Small intestine (tissue), 7 donors: ENCODE results near the gene GCNT2. TPM values are rescaled to one million over a fixed set of nuclear protein-coding genes. Genes with fewer than 3 reads are reported as not detected.

Experiments
- DNase-seq, 2 donors: peaks; one replicate each; pipeline versions ENCODE4 v3.0.0 to v3.0.0-alpha.2; 2013
- FAIRE-seq: peaks from 2 replicates; lab custom pipeline; 2012; peaks lifted over from hg19 to GRCh38; lab: Jason Lieb, UNC
- H3K27ac ChIP-seq, 3 donors: one replicate each; pipeline ENCODE4 v1.5.1; 2013; ENCODE audit warnings: low read length in 2 of 3, mild to moderate bottlenecking in 2 of 3, control low read depth in 1 of 3, inconsistent platforms in 1 of 3, low read depth in 1 of 3, moderate library complexity in 1 of 3
- H3K27me3 ChIP-seq, 3 donors: one replicate each; pipeline ENCODE4 v1.6.1; 2013; ENCODE audit warnings: low read length in 3 of 3, inconsistent platforms in 1 of 3; ENCODE audit not compliant: control insufficient read depth in 3 of 3, insufficient read depth in 3 of 3
- H3K36me3 ChIP-seq, 3 donors: one replicate each; pipeline ENCODE4 v1.6.1; 2013; ENCODE audit warnings: low read length in 3 of 3, inconsistent platforms in 1 of 3, low read depth in 1 of 3, mild to moderate bottlenecking in 1 of 3, moderate library complexity in 1 of 3; ENCODE audit not compliant: control insufficient read depth in 3 of 3, insufficient read depth in 2 of 3
- H3K4me1 ChIP-seq, 3 donors: one replicate each; pipeline ENCODE4 v1.6.1; 2013; ENCODE audit warnings: low read length in 2 of 3, inconsistent platforms in 1 of 3, low read depth in 1 of 3, mild to moderate bottlenecking in 1 of 3, moderate library complexity in 1 of 3; ENCODE audit not compliant: control insufficient read depth in 3 of 3, insufficient read depth in 2 of 3
- H3K4me3 ChIP-seq, 3 donors: one replicate each; pipeline ENCODE4 v1.5.1; 2013; ENCODE audit warnings: low read length in 3 of 3, control low read depth in 1 of 3, inconsistent platforms in 1 of 3, low read depth in 1 of 3, mild to moderate bottlenecking in 1 of 3, moderate library complexity in 1 of 3
- H3K9me3 ChIP-seq, 2 donors: one replicate each; pipeline ENCODE4 v1.6.1; 2013; ENCODE audit warnings: low read depth in 1 of 2, low read length in 1 of 2; ENCODE audit not compliant: control insufficient read depth in 2 of 2, insufficient read depth in 1 of 2
- WGBS, 3 donors: extraction: QIAGEN DNeasy Blood & Tissue Kit; methylation state at CpG; one replicate each; pipeline ENCODE4 v1.1.7; 2013; 5-methylcytosine and 5-hydroxymethylcytosine counted together
- polyA plus RNA-seq, 4 donors: library from polyadenylated mRNA; stranded (reverse) in 3 of 4; unstranded in 1 of 4; fragments of 200-250 nt in 3 of 4; fragments of 120-200 nt in 1 of 4; gene quantifications; one replicate each; pipeline versions ENCODE4 v1.2.1 to v1.2.3, GENCODE V29; 2013
- donor health status: healthy with polysubstance abuse.
- donor health status: control.
- donor health status: control.
- donor health status: Bipolar disorder and iron deficiency.
- donor health status: healthy.

GCNT2 gene
- polyA plus RNA-seq, 4 donors = 6.5 to 39.3 (median 8.4) TPM

DNA sequence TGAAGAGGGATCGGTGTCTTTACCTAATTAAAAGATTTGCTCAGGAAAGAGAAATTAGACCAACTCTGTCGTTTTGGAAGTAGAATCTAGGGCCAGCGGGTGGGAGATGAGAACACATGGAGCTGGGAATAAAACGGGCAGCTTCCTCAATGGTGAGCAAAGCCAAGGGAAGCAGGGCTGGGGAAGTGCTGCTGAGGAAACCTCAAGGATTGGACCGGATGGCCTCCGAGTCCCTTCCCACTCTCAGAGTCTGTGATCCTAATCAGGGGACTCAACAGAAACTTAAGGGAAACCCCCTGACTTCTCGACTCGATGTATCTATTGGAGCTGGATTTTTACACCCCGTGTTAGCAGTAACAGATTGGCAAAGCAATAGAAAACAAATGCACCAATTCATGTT is 10.8 kb downstream of the GCNT2 start:
- WGBS, 3 donors = 19 to 41% (median 22%) methylated on average over 9 of the region's 9 CpGs
- H3K4me3 ChIP-seq = peak overlapping the region in 2 of 3 donors; percentile 63 to 72
- H3K27ac ChIP-seq = peak overlapping the region in 2 of 3 donors; percentile 21 to 68
- no peak for FAIRE-seq
- peaks cover 0 to 22% (median 0%) of the 10 kb centered on the region in 3 donors for H3K36me3 ChIP-seq
- no peaks in the 10 kb centered on the region for H3K9me3 ChIP-seq
- H3K27me3 ChIP-seq = no peaks in the 10 kb centered on the region
- DNase-seq = peak; percentile 44 to 55
- H3K4me1 ChIP-seq = peaks cover 0 to 6% (median 3%) of the 10 kb centered on the region in 3 donors

DNA sequence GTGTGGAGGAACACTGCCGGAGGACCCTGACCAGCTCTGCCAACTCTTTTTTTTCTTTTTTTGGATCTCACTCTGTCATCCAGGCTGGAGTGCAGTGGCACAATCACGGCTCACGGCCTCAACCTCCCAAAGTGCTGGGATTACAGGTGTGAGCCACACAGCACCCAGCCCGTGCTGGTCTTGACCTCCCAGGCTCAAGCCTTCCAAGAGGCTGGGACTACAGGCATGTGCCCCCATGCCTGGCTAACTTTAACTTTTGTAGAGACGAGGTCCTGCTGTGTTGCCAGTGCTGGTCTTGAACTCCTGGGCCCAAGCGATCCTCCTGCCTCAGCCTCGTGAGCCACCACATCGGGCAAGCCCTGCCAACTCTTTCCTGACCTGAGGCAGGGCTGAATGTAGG is 11.2 kb downstream of the GCNT2 start:
- Histone ChIP-seq H3K9me3 (no peaks in the 10 kb centered on the region), H3K4me3 (peak overlapping the region in 2 of 3 donors; percentile 63 to 72), H3K27ac (peak overlapping the region in 2 of 3 donors; percentile 21 to 68), H3K4me1 (peaks cover 0 to 6% (median 3%) of the 10 kb centered on the region in 3 donors), H3K36me3 (peaks cover 0 to 22% (median 0%) of the 10 kb centered on the region in 3 donors), H3K27me3 (no peaks in the 10 kb centered on the region)
- FAIRE-seq (no peak), DNase-seq (no peak)
- 36 to 66% (median 50%) methylated on average over 8 of the region's 8 CpGs for WGBS, 3 donors

DNA sequence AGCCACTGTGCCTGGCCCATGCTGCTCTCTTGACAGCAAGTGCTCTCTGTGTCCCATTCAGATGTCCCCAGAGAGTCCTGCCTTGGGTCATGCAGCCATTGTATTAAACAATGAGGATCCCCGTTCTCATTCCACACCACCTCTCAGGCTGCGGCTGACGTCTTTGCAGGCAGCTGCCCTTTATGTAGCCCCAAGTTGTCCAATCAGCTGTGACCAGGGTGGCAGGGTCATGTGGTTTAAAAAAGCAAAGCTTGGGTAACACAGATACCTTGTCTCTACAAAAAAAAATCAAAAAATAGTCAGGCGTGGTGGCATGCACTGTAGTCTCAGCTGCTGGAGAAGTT is 13.2 kb downstream of the GCNT2 start:
- H3K4me1 ChIP-seq = peaks cover 0 to 4% (median 3%) of the 10 kb centered on the region in 3 donors
- H3K27me3 ChIP-seq = no peaks in the 10 kb centered on the region
- FAIRE-seq (no peak), DNase-seq (no peak)
- no peak overlapping the region for H3K4me3 ChIP-seq
- H3K27ac ChIP-seq = no peak overlapping the region
- H3K36me3 ChIP-seq = peaks cover 0 to 29% (median 0%) of the 10 kb centered on the region in 3 donors
- WGBS, 3 donors = 71 to 81% (median 78%) methylated on average over 4 of the region's 4 CpGs
- H3K9me3 ChIP-seq = no peaks in the 10 kb centered on the region

DNA sequence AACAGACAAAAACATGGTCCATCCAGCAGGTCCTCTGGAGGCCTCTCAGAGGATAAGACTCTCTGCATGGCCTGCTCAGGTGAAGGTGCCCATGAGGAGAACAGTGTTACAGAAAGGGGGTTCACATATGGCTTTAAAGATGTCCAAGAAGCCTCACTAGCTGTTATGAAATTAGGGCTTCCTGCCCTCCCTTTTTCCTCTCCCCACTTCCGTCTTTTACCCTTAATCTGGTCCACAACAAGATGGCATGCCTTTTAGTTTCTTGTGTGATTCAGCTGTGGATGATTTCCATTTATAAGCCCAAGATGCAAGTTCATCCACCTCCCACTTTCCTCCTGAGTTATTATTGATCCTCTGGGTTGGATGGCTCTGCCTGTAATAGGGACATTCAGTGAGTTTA is 14.0 kb downstream of the GCNT2 start:
- no peak for FAIRE-seq
- Histone ChIP-seq H3K36me3 (peaks cover 0 to 32% (median 0%) of the 10 kb centered on the region in 3 donors), H3K4me1 (peaks cover 0 to 4% (median 3%) of the 10 kb centered on the region in 3 donors), H3K27me3 (no peaks in the 10 kb centered on the region), H3K4me3 (no peak overlapping the region), H3K27ac (no peak overlapping the region), H3K9me3 (no peaks in the 10 kb centered on the region)
- WGBS, 3 donors = 66 to 75% (median 70%) methylated on average over 1 of the region's 1 CpG
- no peak for DNase-seq

DNA sequence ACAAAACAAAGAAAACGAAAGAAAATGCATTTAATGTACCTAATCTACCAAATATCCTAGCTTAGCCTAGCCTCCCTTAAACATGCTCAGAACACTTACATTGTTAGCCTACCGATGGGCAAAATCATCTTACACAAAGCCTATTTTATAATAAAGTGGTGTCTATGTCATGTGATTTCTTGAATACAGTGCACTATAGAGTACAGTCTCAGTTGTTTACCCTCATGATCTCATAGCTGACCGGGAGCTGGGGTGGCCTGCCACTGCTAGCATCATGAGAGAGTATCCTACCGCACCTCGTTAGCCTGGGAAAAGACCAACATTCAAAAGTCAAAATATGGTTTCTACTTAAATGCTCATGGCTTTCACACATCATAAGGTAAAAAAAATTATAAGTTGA is 16.6 kb downstream of the GCNT2 start:
- Histone ChIP-seq H3K36me3 (peaks cover 0 to 33% (median 0%) of the 10 kb centered on the region in 3 donors), H3K4me3 (no peak overlapping the region), H3K27me3 (no peaks in the 10 kb centered on the region), H3K9me3 (no peaks in the 10 kb centered on the region), H3K27ac (no peak overlapping the region), H3K4me1 (peaks cover 0 to 13% (median 3%) of the 10 kb centered on the region in 3 donors)
- FAIRE-seq (no peak), DNase-seq (no peak)
- 92 to 96% (median 95%) methylated on average over 5 of the region's 5 CpGs for WGBS, 3 donors

DNA sequence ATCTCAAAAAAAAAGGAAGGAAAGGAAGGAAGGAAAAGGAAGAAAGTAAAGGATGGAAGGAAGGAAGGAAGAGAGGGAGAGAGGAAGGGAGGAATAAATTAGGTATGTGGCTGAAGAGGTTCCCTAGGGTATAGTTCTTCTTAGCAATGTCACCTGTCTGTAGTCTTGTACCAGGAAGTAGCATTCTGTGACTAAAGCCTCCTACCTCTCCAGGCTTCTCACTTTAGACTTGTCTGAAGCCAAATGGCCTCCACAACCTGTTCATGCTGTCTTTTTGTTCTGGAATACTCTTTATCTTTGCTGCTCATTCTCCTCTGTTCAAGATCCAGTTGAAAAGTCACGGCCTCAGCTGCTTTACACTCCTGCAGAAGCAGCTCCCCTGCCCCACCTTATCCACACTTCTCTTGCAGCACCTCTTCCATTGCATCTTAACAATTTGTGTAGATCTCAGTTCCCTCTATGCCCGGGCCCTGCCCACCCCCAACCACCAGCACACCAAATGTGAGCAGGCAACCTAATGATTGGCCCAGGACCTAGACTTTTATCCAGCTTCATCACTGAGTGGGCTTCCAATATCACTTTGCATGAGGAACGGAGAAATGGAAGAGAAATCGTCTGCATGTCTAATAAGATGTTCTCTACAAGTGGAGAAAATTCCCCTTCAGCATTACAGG is 19.1 kb downstream of the GCNT2 start:
- Histone ChIP-seq H3K27me3 (no peaks in the 10 kb centered on the region), H3K9me3 (no peaks in the 10 kb centered on the region), H3K4me1 (peaks cover 3 to 21% (median 3%) of the 10 kb centered on the region in 3 donors), H3K4me3 (no peak overlapping the region), H3K27ac (no peak overlapping the region), H3K36me3 (peaks cover 0 to 23% (median 0%) of the 10 kb centered on the region in 3 donors)
- no peak for DNase-seq
- FAIRE-seq = no peak
- 79 to 91% (median 83%) methylated on average over 4 of the region's 4 CpGs for WGBS, 3 donors

DNA sequence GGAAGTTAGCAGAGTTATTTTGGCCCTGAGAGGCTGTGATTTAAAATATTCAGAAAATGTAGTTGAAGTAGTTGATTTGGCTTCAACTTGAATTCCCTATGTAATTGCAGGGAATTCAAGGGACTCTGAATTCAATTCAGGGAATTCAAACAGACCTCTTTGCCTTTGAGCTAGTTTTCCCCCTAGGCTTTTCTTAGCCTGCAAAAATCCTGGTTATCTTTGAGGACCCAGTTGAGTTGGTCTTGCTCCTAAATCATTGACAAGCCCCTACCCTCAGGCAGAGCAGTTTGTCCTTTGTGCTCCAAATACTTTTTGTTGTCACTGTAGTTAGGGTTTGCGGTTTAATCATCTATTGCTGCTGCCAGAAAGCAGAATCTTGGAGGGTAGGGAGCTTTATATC is 20.4 kb downstream of the GCNT2 start:
- Histone ChIP-seq H3K4me3 (no peak overlapping the region), H3K9me3 (no peaks in the 10 kb centered on the region), H3K4me1 (peaks cover 3 to 32% (median 3%) of the 10 kb centered on the region in 3 donors), H3K27ac (peak overlapping the region in 2 of 3 donors; percentile 21 to 60), H3K27me3 (no peaks in the 10 kb centered on the region), H3K36me3 (peaks cover 0 to 18% (median 0%) of the 10 kb centered on the region in 3 donors)
- DNase-seq (no peak), FAIRE-seq (no peak)
- 42 to 63% (median 57%) methylated on average over 1 of the region's 1 CpG for WGBS, 3 donors

DNA sequence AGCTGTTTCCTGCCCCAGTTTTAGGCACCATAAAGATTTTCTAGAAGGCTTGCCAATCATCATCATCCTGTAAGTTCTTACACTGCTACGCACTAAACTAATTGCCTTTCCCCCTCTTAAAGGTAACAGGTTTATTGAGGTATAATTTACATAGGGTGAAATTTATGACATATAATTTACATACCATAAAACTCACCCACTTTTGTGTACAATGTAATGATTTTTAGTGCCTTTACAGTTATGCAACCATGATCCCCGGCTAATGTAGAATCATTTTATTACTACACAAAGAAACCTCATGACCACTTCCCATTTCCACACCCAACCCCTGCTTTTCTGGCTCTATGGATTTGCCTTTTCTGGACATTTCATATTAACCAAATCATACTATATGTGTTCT is 21.1 kb downstream of the GCNT2 start:
- 22 to 56% (median 34%) methylated on average over 2 of the region's 2 CpGs for WGBS, 3 donors
- Histone ChIP-seq H3K9me3 (no peaks in the 10 kb centered on the region), H3K4me1 (peaks cover 3 to 32% (median 3%) of the 10 kb centered on the region in 3 donors), H3K4me3 (no peak overlapping the region), H3K36me3 (peaks cover 0 to 15% (median 0%) of the 10 kb centered on the region in 3 donors), H3K27me3 (no peaks in the 10 kb centered on the region), H3K27ac (peak overlapping the region in 1 of 3 donors; percentile 60)
- DNase-seq = peak; percentile 67 to 86
- no peak for FAIRE-seq
